Measurements from ENCODE around the gene MAP4.

Gene MAP4

GRCh38 chr3:48039487-48040190, 23.4 kb upstream of the MAP4 start:
- no peaks in the 10 kb centered on the region for H3K36me3 ChIP-seq (ENCODE audit: control insufficient read depth, low read length)
- H3K4me3 ChIP-seq (ENCODE audit: low read length): no peak overlapping the region
- no peaks in the 10 kb centered on the region for H3K27me3 ChIP-seq (ENCODE audit: control insufficient read depth, low read length)
- no peak overlapping the region for H3K27ac ChIP-seq (ENCODE audit: low read depth, low read length)
- no peak overlapping the region for H3K4me2 ChIP-seq (ENCODE audit: low read length)
- TF ChIP-seq, protein P1, sequence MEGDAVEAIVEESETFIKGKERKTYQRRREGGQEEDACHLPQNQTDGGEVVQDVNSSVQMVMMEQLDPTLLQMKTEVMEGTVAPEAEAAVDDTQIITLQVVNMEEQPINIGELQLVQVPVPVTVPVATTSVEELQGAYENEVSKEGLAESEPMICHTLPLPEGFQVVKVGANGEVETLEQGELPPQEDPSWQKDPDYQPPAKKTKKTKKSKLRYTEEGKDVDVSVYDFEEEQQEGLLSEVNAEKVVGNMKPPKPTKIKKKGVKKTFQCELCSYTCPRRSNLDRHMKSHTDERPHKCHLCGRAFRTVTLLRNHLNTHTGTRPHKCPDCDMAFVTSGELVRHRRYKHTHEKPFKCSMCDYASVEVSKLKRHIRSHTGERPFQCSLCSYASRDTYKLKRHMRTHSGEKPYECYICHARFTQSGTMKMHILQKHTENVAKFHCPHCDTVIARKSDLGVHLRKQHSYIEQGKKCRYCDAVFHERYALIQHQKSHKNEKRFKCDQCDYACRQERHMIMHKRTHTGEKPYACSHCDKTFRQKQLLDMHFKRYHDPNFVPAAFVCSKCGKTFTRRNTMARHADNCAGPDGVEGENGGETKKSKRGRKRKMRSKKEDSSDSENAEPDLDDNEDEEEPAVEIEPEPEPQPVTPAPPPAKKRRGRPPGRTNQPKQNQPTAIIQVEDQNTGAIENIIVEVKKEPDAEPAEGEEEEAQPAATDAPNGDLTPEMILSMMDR (IDR thresholded peaks at IDR 0.05; ENCODE audit: low read depth, low read length, poor library complexity, severe bottlenecking): no peak
- no peak for TF ChIP-seq EZH2phosphoT487 (IDR thresholded peaks at IDR 0.05; ENCODE audit: borderline replicate concordance, low read length)
- no peaks in the 10 kb centered on the region for H3K9me2 ChIP-seq (replicated peaks; ENCODE audit: control insufficient read depth, low read length)
- no peaks in the 10 kb centered on the region for H3K9me3 ChIP-seq (ENCODE audit: control insufficient read depth, insufficient read depth, low read length)
- H4K20me1 ChIP-seq (ENCODE audit: control insufficient read depth, insufficient read depth, low read depth, low read length): no peaks in the 10 kb centered on the region
- H3F3A ChIP-seq (ENCODE audit: control insufficient read depth, insufficient read depth): no peaks in the 10 kb centered on the region
- H3K4me1 ChIP-seq (ENCODE audit: control insufficient read depth, low read length): no peaks in the 10 kb centered on the region
- peaks cover 32% of the 10 kb centered on the region for H3K79me2 ChIP-seq (ENCODE audit: control insufficient read depth, low read length)

- no peak for TF ChIP-seq EZH2phosphoT487 (IDR thresholded peaks at IDR 0.05; ENCODE audit: borderline replicate concordance, low read length)
- TF ChIP-seq, protein P1 (IDR thresholded peaks at IDR 0.05; ENCODE audit: low read depth, low read length, poor library complexity, severe bottlenecking): no peak
- Histone ChIP-seq H3K79me2 (ENCODE audit: control insufficient read depth, low read length) (peaks cover 32% of the 10 kb centered on the region), H3K4me1 (ENCODE audit: control insufficient read depth, low read length) (no peaks in the 10 kb centered on the region), H3K27ac (ENCODE audit: low read depth, low read length) (no peak overlapping the region), H3K9me3 (ENCODE audit: control insufficient read depth, insufficient read depth, low read length) (no peaks in the 10 kb centered on the region), H3K27me3 (ENCODE audit: control insufficient read depth, low read length) (no peaks in the 10 kb centered on the region), H3K4me2 (ENCODE audit: low read length) (no peak overlapping the region), H3K9me2 (replicated peaks; ENCODE audit: control insufficient read depth, low read length) (no peaks in the 10 kb centered on the region), H3K36me3 (ENCODE audit: control insufficient read depth, low read length) (no peaks in the 10 kb centered on the region), H4K20me1 (ENCODE audit: control insufficient read depth, insufficient read depth, low read depth, low read length) (no peaks in the 10 kb centered on the region), H3K4me3 (ENCODE audit: low read length) (no peak overlapping the region), H3F3A (ENCODE audit: control insufficient read depth, insufficient read depth) (no peaks in the 10 kb centered on the region)
Measured at GRCh38 chr3:48038971-48039481, 22.8 kb upstream of the MAP4 start.

- no peaks in the 10 kb centered on the region for H3K27me3 ChIP-seq (ENCODE audit: control insufficient read depth, low read length)
- no peaks in the 10 kb centered on the region for H3K4me1 ChIP-seq (ENCODE audit: control insufficient read depth, low read length)
- no peaks in the 10 kb centered on the region for H4K20me1 ChIP-seq (ENCODE audit: control insufficient read depth, insufficient read depth, low read depth, low read length)
- H3K4me2 ChIP-seq (ENCODE audit: low read length): no peak overlapping the region
- TF ChIP-seq EZH2phosphoT487 (IDR thresholded peaks at IDR 0.05; ENCODE audit: borderline replicate concordance, low read length): no peak
- TF ChIP-seq, protein P1 (IDR thresholded peaks at IDR 0.05; ENCODE audit: low read depth, low read length, poor library complexity, severe bottlenecking): no peak
- no peaks in the 10 kb centered on the region for H3K9me3 ChIP-seq (ENCODE audit: control insufficient read depth, insufficient read depth, low read length)
- no peak overlapping the region for H3K27ac ChIP-seq (ENCODE audit: low read depth, low read length)
- H3K9me2 ChIP-seq (replicated peaks; ENCODE audit: control insufficient read depth, low read length): no peaks in the 10 kb centered on the region
- peaks cover 37% of the 10 kb centered on the region for H3K79me2 ChIP-seq (ENCODE audit: control insufficient read depth, low read length)
- H3K36me3 ChIP-seq (ENCODE audit: control insufficient read depth, low read length): no peaks in the 10 kb centered on the region
- H3F3A ChIP-seq (ENCODE audit: control insufficient read depth, insufficient read depth): 0 out of 2 replicates have a peak, but pooled peaks cover 4% of the 10 kb centered on the region
- H3K4me3 ChIP-seq (ENCODE audit: low read length): no peak overlapping the region
Measured at GRCh38 chr3:48034000-48034516, 17.8 kb upstream of the MAP4 start.
